A673 (cell line): Measurements from ENCODE around the gene HDAC4.

Source experiments
- CTCF ChIP-seq: fragments of 300-800, 200-600 bp; sonication (generic); conservative IDR thresholded peaks from 2 replicates; pipeline ENCODE4 v1.5.1; 2017; ENCODE audit warnings: low read depth, mild to moderate bottlenecking, antibody characterized with exemption, low read length, moderate library complexity, mixed read lengths
- EZH2 ChIP-seq: fragments of 200-600 bp; sonication (generic); IDR thresholded peaks from 2 replicates; pipeline ENCODE4 v1.6.1; 2017; ENCODE audit warnings: borderline replicate concordance, low read depth, mild to moderate bottlenecking, mixed read lengths, antibody characterized with exemption, low read length; ENCODE audit not compliant: poor library complexity, severe bottlenecking

GRCh38 chr2:239283288-239283945, 117.4 kb downstream of the HDAC4 start:
- TF ChIP-seq CTCF (no peak), EZH2 (no peak)
